Measurements from ENCODE around the gene KDM4C.

DNA sequence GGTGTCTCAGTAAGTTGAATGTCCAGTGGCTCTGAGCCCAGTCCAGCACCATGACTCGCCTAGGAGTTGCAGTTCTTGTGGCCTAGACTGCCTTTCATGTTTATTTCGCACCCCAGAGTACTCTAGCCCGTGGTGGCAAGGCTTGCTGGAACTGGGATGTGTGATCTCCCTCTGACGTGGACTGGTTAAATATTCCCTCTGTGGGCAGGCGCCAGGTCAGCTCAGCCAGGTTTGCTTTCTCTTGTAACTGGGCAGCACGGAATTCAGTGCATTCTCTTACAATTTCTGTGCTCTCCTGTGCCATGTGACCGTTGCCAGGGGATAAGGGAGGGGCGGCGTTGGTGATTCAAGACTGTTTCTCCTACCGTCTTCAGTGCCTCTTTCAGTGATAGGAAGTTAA is 270.8 kb downstream of the KDM4C start:
- TF ChIP-seq, protein P1, sequence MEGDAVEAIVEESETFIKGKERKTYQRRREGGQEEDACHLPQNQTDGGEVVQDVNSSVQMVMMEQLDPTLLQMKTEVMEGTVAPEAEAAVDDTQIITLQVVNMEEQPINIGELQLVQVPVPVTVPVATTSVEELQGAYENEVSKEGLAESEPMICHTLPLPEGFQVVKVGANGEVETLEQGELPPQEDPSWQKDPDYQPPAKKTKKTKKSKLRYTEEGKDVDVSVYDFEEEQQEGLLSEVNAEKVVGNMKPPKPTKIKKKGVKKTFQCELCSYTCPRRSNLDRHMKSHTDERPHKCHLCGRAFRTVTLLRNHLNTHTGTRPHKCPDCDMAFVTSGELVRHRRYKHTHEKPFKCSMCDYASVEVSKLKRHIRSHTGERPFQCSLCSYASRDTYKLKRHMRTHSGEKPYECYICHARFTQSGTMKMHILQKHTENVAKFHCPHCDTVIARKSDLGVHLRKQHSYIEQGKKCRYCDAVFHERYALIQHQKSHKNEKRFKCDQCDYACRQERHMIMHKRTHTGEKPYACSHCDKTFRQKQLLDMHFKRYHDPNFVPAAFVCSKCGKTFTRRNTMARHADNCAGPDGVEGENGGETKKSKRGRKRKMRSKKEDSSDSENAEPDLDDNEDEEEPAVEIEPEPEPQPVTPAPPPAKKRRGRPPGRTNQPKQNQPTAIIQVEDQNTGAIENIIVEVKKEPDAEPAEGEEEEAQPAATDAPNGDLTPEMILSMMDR (IDR thresholded peaks at IDR 0.05; ENCODE audit: low read length): no peak
- TF ChIP-seq EZH2 (IDR thresholded peaks at IDR 0.05; ENCODE audit: borderline replicate concordance, low read length): no peak
